HL-60 (cell line): ENCODE measurements around the gene C2CD5.

ENCODE experiments used
- GABPA ChIP-seq: IDR thresholded peaks from 2 replicates; pipeline ENCODE4 v1.6.1; 2012; ENCODE audit warnings: low read depth
- POLR2AphosphoS5 ChIP-seq: IDR thresholded peaks from 2 replicates; pipeline ENCODE4 v1.6.1; 2012; ENCODE audit warnings: low read depth
- TF ChIP-seq, protein P1 (sequence below): IDR thresholded peaks from one replicate; pipeline ENCODE4 v1.5.1; 2011; ENCODE audit warnings: low read length, control low read depth, inconsistent platforms; ENCODE audit not compliant: insufficient read depth

DNA sequence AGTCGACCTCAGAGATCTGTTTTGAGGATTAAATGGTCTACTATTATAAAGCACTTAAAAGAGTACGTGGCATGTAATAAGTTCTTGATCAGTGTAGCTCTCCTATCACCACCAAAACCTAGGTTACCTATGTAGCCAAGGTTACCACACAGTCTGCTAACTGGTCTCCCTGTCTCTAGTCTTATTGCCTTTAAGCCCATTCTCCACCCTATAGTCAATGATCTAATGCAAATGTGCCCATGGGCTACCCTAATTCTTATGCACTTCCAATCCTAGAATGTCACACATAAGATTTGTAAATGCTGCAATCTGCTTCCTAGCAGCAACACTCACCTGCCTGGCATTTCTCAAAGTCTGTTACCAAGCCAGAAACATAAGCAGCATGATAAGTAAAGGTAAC, 44.9 kb downstream of the C2CD5 start:
- TF ChIP-seq, protein P1, sequence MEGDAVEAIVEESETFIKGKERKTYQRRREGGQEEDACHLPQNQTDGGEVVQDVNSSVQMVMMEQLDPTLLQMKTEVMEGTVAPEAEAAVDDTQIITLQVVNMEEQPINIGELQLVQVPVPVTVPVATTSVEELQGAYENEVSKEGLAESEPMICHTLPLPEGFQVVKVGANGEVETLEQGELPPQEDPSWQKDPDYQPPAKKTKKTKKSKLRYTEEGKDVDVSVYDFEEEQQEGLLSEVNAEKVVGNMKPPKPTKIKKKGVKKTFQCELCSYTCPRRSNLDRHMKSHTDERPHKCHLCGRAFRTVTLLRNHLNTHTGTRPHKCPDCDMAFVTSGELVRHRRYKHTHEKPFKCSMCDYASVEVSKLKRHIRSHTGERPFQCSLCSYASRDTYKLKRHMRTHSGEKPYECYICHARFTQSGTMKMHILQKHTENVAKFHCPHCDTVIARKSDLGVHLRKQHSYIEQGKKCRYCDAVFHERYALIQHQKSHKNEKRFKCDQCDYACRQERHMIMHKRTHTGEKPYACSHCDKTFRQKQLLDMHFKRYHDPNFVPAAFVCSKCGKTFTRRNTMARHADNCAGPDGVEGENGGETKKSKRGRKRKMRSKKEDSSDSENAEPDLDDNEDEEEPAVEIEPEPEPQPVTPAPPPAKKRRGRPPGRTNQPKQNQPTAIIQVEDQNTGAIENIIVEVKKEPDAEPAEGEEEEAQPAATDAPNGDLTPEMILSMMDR = no peak
- TF ChIP-seq POLR2AphosphoS5 = no peak
- no peak for TF ChIP-seq GABPA
